ENCODE results near the gene GSG1L2. TPM values are rescaled to one million over a fixed set of nuclear protein-coding genes. Genes with fewer than 3 reads are reported as not detected.

The GSG1L2 gene
- polyA plus RNA-seq, 3 donors: not detected

DNA sequence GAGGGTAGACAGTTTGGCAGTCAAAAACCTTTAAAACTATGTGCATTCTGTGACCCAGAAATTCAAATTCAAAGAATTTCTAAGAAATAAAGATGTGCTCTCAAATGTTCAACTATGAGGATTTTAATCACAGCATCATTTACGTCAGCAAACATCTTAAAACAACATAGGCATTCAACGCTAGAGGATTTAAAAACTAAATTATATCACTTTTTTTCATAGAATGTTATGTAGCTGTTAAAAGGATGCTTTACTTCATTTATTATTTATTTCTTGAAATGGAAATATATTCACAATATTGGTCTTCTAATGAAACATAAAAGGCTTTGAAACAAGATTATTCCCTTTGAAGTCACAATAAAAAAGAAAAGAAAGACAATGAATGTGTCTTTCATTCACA, 7.5 kb upstream of the GSG1L2 start:
- H4K20me1 ChIP-seq (ENCODE audit: insufficient read depth, low read length): no peaks in the 10 kb centered on the region
- Mint-ChIP-seq H3K4me3 (no peak overlapping the region), H3K4me1 (no peaks in the 10 kb centered on the region), H3K9me3 (peaks cover 0 to 2% (median 0%) of the 10 kb centered on the region in 7 donors), H3K27me3 (ENCODE audit: low read depth in 3 of 3) (peaks cover 7 to 15% (median 8%) of the 10 kb centered on the region in 3 donors), H3K36me3 (no peaks in the 10 kb centered on the region), H3K27ac (no peak overlapping the region)
- no peak overlapping the region for H3K9ac ChIP-seq (ENCODE audit: insufficient read depth, low read length, poor library complexity, severe bottlenecking)
- H3K4me2 ChIP-seq (replicated peaks; ENCODE audit: extremely low read depth, low read length, poor library complexity, severe bottlenecking): no peak overlapping the region
- no peaks in the 10 kb centered on the region for H3K4me1 ChIP-seq (ENCODE audit: control insufficient read depth in 1 of 2, insufficient read depth in 2 of 2, low read length in 2 of 2)
- H3K27ac ChIP-seq (ENCODE audit: low read depth in 1 of 2, low read length in 2 of 2): no peak overlapping the region
- no peaks in the 10 kb centered on the region for H3K36me3 ChIP-seq (replicated peaks in 1 of 2; ENCODE audit: control insufficient read depth in 1 of 2, insufficient read depth in 2 of 2, low read length in 2 of 2)
- no peak overlapping the region for H2AFZ ChIP-seq (ENCODE audit: insufficient read depth, low read depth, low read length, poor library complexity, severe bottlenecking)
- intact Hi-C loops (cut with micrococcal nuclease): no loop called here
- no peaks in the 10 kb centered on the region for H3K27me3 ChIP-seq (ENCODE audit: control insufficient read depth in 2 of 2, insufficient read depth in 2 of 2, low read length in 2 of 2)
- DNase-seq: no peak
- H3K9me3 ChIP-seq (replicated peaks in 1 of 2; ENCODE audit: control insufficient read depth in 1 of 2, insufficient read depth in 1 of 2, low read length in 2 of 2): no peaks in the 10 kb centered on the region
- WGBS (ENCODE audit: insufficient coverage): no CpG with 5 or more reads among the region's 2 CpGs
- TF ChIP-seq, protein P1, sequence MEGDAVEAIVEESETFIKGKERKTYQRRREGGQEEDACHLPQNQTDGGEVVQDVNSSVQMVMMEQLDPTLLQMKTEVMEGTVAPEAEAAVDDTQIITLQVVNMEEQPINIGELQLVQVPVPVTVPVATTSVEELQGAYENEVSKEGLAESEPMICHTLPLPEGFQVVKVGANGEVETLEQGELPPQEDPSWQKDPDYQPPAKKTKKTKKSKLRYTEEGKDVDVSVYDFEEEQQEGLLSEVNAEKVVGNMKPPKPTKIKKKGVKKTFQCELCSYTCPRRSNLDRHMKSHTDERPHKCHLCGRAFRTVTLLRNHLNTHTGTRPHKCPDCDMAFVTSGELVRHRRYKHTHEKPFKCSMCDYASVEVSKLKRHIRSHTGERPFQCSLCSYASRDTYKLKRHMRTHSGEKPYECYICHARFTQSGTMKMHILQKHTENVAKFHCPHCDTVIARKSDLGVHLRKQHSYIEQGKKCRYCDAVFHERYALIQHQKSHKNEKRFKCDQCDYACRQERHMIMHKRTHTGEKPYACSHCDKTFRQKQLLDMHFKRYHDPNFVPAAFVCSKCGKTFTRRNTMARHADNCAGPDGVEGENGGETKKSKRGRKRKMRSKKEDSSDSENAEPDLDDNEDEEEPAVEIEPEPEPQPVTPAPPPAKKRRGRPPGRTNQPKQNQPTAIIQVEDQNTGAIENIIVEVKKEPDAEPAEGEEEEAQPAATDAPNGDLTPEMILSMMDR (IDR thresholded peaks at IDR 0.05): no peak
- H3K79me2 ChIP-seq (ENCODE audit: insufficient read depth, low read length): no peaks in the 10 kb centered on the region
- H3K4me3 ChIP-seq (replicated peaks in 1 of 3; ENCODE audit: low read depth in 2 of 3, low read length in 3 of 3): no peak overlapping the region

DNA sequence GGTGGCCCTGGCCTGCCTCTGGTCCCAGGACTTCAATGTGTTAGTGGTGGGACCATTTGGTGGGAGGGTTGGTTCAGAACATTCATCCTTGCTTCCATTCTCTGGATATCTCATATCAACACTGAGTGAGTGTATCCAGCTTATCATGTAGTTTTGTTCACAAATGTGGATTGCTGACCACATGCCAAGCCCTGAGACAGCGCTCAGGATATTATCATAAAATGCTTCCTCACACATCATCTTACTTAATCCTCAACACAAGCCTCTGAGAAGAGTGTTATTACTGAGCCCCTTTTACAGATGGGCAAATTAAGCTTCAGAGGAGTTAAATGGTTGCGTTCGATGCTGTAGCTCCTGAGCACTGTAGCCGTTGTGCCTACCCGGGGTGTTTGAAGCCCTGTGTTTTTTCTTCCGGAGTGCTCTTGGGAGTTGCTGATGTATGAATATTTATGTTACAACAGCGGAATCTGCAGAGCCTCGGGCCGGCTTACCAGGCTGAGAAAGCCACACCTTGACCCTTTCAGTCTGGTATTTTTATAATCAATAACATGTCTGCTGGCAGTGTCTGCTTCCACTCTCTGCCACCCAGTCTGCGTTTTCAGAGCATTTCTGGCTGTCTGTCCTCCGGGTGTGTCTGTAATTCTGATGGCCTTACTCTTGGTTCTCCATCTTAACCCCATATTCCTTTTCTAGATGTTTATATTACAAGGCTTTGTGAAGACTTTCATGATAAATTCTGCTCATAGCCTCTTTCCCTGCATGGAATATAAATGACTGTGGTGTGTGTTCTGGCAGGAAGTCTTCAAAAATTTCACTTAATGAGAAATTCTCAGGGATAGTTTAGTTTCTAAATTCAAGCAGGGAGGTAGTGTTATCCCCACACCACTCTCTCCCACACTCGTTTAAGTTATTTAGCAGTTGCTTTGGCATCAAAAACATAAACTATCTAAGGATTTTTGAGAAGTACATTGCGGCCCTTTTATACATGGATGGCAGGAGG, 6.7 kb upstream of the GSG1L2 start:
- Histone ChIP-seq H3K4me1 (ENCODE audit: control insufficient read depth in 1 of 2, insufficient read depth in 2 of 2, low read length in 2 of 2) (no peaks in the 10 kb centered on the region), H3K9ac (ENCODE audit: insufficient read depth, low read length, poor library complexity, severe bottlenecking) (no peak overlapping the region), H2AFZ (ENCODE audit: insufficient read depth, low read depth, low read length, poor library complexity, severe bottlenecking) (no peak overlapping the region), H3K4me3 (replicated peaks in 1 of 3; ENCODE audit: low read depth in 2 of 3, low read length in 3 of 3) (no peak overlapping the region), H3K9me3 (replicated peaks in 1 of 2; ENCODE audit: control insufficient read depth in 1 of 2, insufficient read depth in 1 of 2, low read length in 2 of 2) (no peaks in the 10 kb centered on the region), H3K36me3 (replicated peaks in 1 of 2; ENCODE audit: control insufficient read depth in 1 of 2, insufficient read depth in 2 of 2, low read length in 2 of 2) (no peaks in the 10 kb centered on the region), H3K79me2 (ENCODE audit: insufficient read depth, low read length) (no peaks in the 10 kb centered on the region), H3K27ac (ENCODE audit: low read depth in 1 of 2, low read length in 2 of 2) (no peak overlapping the region), H3K4me2 (replicated peaks; ENCODE audit: extremely low read depth, low read length, poor library complexity, severe bottlenecking) (no peak overlapping the region), H3K27me3 (ENCODE audit: control insufficient read depth in 2 of 2, insufficient read depth in 2 of 2, low read length in 2 of 2) (no peaks in the 10 kb centered on the region), H4K20me1 (ENCODE audit: insufficient read depth, low read length) (no peaks in the 10 kb centered on the region)
- TF ChIP-seq, protein P1 (IDR thresholded peaks at IDR 0.05): no peak
- peaks cover 8 to 15% (median 9%) of the 10 kb centered on the region in 3 donors for H3K27me3 Mint-ChIP-seq (ENCODE audit: low read depth in 3 of 3)
- intact Hi-C loops (cut with micrococcal nuclease): no loop called here
- H3K4me1 Mint-ChIP-seq: no peaks in the 10 kb centered on the region
- no peaks in the 10 kb centered on the region for H3K36me3 Mint-ChIP-seq
- H3K4me3 Mint-ChIP-seq: no peak overlapping the region
- 98% methylated on average over 6 of the region's 13 CpGs for WGBS (ENCODE audit: insufficient coverage)
- peaks cover 0 to 2% (median 0%) of the 10 kb centered on the region in 7 donors for H3K9me3 Mint-ChIP-seq
- no peak overlapping the region for H3K27ac Mint-ChIP-seq
- no peak for DNase-seq
